ENCODE measurements around the gene ZNF217.
"Not testable (repeated sequence)": the region's sequence is repeated elsewhere in the genome, so short reads cannot be mapped to it uniquely, and the experiment has no call there.

ZNF217 gene

GRCh38 chr20:53593466-53594007 is at the start of gene ZNF217:
Gene ZNF217, minus strand, starts transcription at chr20:53593839. Its CDS starts 11,013 bp downstream, at chr20:53582826.
- DNase-seq: not testable (repeated sequence)

GRCh38 chr20:53643031-53643832 is 49.6 kb upstream of the ZNF217 start:
- DNase-seq: no peak

GRCh38 chr20:53642196-53643030 is 48.8 kb upstream of the ZNF217 start:
- no peak for DNase-seq

GRCh38 chr20:53639647-53640440 is 46.2 kb upstream of the ZNF217 start:
- no peak for DNase-seq

GRCh38 chr20:53639128-53639527 is 45.5 kb upstream of the ZNF217 start:
- DNase-seq: no peak

GRCh38 chr20:53637310-53637709 is 43.7 kb upstream of the ZNF217 start:
- DNase-seq: not testable (repeated sequence)

- no peak for DNase-seq
These were observed 43.0 kb upstream of the ZNF217 start for GRCh38 chr20:53636540-53637097.

- no peak for DNase-seq
These were observed 41.6 kb upstream of the ZNF217 start for GRCh38 chr20:53635221-53635620.

- DNase-seq: no peak
These were observed 38.4 kb upstream of the ZNF217 start for GRCh38 chr20:53631909-53632662.

GRCh38 chr20:53629436-53629835 is 35.8 kb upstream of the ZNF217 start:
- no peak for DNase-seq

GRCh38 chr20:53628758-53629157 is 35.1 kb upstream of the ZNF217 start:
- not testable (repeated sequence) for DNase-seq

GRCh38 chr20:53628076-53628475 is 34.4 kb upstream of the ZNF217 start:
- DNase-seq: no peak

GRCh38 chr20:53627001-53627400 is 33.4 kb upstream of the ZNF217 start:
- not testable (repeated sequence) for DNase-seq

- DNase-seq: no peak
These were observed 32.9 kb upstream of the ZNF217 start for GRCh38 chr20:53626584-53626983.

- DNase-seq: no peak
These were observed 31.9 kb upstream of the ZNF217 start for GRCh38 chr20:53625311-53626129.

- DNase-seq: not testable (repeated sequence)
These were observed 31.2 kb upstream of the ZNF217 start for GRCh38 chr20:53624927-53625250.

- DNase-seq: no peak
These were observed 30.0 kb upstream of the ZNF217 start for GRCh38 chr20:53623454-53624211.

GRCh38 chr20:53623134-53623453 is 29.5 kb upstream of the ZNF217 start:
- no peak for DNase-seq

GRCh38 chr20:53622247-53623133 is 28.9 kb upstream of the ZNF217 start:
- no peak for DNase-seq
